Nephron progenitor cell (in vitro differentiated cells): ENCODE results near the gene LCORL.
A peak's percentile ranks its signal among the peaks of the same experiment; 100 is the strongest.

ENCODE experiments used
- DNase-seq: peaks from one replicate; pipeline ENCODE4 v3.0.0; 2021
- H3K27ac Mint-ChIP-seq: 2 replicates; pipeline ENCODE4 v1.8.0; 2021; ENCODE audit warnings: mild to moderate bottlenecking, moderate library complexity, mixed read lengths
- H3K27me3 Mint-ChIP-seq: 2 replicates; pipeline ENCODE4 v1.8.0; 2021; ENCODE audit warnings: mild to moderate bottlenecking, low read depth, mixed read lengths; ENCODE audit not compliant: poor library complexity
- H3K36me3 Mint-ChIP-seq: 2 replicates; pipeline ENCODE4 v1.8.0; 2021; ENCODE audit warnings: low read depth, mixed read lengths
- H3K4me1 Mint-ChIP-seq: 2 replicates; pipeline ENCODE4 v1.8.0; 2021; ENCODE audit warnings: mixed read lengths
- H3K4me3 Mint-ChIP-seq: 2 replicates; pipeline ENCODE4 v1.8.0; 2021; ENCODE audit warnings: mild to moderate bottlenecking, moderate library complexity, mixed read lengths
- H3K9me3 Mint-ChIP-seq: 2 replicates; pipeline ENCODE4 v1.8.0; 2021; ENCODE audit warnings: mild to moderate bottlenecking, moderate library complexity, mixed read lengths
- TF ChIP-seq, protein P1 (sequence below): fragments of 200-600 bp; sonication (generic); IDR thresholded peaks from 2 replicates; pipeline ENCODE4 v1.5.0; 2021; ENCODE audit warnings: antibody characterized with exemption

Gene LCORL

DNA sequence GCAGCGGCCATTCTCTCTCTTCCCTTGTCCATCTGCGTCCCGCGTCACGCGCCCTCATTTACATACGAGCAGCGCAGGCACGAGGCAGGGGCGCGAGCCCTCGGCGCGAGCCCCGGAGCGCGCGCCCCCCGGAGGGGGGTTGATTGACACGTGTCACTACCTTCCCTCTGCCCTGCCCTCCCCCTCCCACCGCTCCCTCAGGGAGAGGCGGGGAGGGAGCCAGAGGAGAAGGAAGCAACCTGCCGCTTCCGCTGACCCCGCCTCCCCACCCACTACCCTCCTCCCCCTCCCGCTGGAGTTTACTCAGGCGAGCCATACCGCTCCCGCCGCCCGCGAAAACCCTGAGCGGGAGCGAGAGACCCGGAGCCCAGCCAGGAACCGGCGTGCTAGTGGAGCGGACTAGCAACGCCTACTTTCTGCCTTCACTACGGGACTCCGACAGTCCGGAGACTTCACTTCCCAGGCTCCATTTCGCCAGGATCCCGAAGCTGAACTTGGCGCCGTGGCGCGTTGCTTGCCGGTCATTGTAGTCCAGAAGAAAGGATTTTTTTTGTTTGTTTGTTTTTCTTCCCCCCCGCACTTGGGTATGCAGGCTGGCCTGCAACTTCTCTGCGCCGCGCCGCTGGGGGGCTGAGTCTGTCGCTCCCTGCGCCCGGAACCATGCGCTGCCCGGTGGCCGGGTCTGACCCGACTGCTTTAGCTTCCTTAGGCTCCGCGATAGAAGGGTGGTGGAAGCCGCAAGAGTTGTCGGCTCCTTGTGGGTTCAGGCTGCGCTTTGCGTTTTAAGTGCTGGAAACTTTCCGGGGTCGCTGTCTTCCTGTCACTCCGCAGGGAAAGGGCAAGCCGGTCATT is at the start of gene LCORL:
TSS of gene LCORL (minus strand) at position 36 of the 852 bp plus-strand sequence. CDS start at position 32, 4 bp downstream.
- H3K27me3 Mint-ChIP-seq = peaks cover 35% of the 10 kb centered on the region
- peak within 1 kb of the TSS; percentile 96 for H3K4me3 Mint-ChIP-seq
- H3K4me1 Mint-ChIP-seq = peaks cover 30% of the 10 kb centered on the region
- H3K9me3 Mint-ChIP-seq = no peaks in the 10 kb centered on the region
- peak within 1 kb of the TSS; percentile 97 for H3K27ac Mint-ChIP-seq
- DNase-seq = peak; percentile 91
- peaks cover 8% of the 10 kb centered on the region for H3K36me3 Mint-ChIP-seq
- TF ChIP-seq, protein P1, sequence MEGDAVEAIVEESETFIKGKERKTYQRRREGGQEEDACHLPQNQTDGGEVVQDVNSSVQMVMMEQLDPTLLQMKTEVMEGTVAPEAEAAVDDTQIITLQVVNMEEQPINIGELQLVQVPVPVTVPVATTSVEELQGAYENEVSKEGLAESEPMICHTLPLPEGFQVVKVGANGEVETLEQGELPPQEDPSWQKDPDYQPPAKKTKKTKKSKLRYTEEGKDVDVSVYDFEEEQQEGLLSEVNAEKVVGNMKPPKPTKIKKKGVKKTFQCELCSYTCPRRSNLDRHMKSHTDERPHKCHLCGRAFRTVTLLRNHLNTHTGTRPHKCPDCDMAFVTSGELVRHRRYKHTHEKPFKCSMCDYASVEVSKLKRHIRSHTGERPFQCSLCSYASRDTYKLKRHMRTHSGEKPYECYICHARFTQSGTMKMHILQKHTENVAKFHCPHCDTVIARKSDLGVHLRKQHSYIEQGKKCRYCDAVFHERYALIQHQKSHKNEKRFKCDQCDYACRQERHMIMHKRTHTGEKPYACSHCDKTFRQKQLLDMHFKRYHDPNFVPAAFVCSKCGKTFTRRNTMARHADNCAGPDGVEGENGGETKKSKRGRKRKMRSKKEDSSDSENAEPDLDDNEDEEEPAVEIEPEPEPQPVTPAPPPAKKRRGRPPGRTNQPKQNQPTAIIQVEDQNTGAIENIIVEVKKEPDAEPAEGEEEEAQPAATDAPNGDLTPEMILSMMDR = no peak

GRCh38 chr4:18069810-18070209 is 48.3 kb upstream of the LCORL start:
- no peaks in the 10 kb centered on the region for H3K9me3 Mint-ChIP-seq
- TF ChIP-seq, protein P1 = no peak
- peaks cover 6% of the 10 kb centered on the region for H3K27me3 Mint-ChIP-seq
- no peaks in the 10 kb centered on the region for H3K36me3 Mint-ChIP-seq
- peaks cover 6% of the 10 kb centered on the region for H3K4me1 Mint-ChIP-seq
- no peak for DNase-seq
- no peak overlapping the region for H3K27ac Mint-ChIP-seq
- no peak overlapping the region for H3K4me3 Mint-ChIP-seq

- peaks cover 22% of the 10 kb centered on the region for H3K9me3 Mint-ChIP-seq
- H3K27me3 Mint-ChIP-seq = peaks cover 6% of the 10 kb centered on the region
- H3K36me3 Mint-ChIP-seq = no peaks in the 10 kb centered on the region
- H3K4me3 Mint-ChIP-seq = no peak overlapping the region
- no peak overlapping the region for H3K27ac Mint-ChIP-seq
- H3K4me1 Mint-ChIP-seq = peaks cover 6% of the 10 kb centered on the region
- TF ChIP-seq, protein P1 = no peak
- DNase-seq = no peak
These were observed 45.5 kb upstream of the LCORL start for GRCh38 chr4:18067031-18067430.

- Mint-ChIP-seq H3K27ac (no peak overlapping the region), H3K4me1 (no peaks in the 10 kb centered on the region), H3K4me3 (no peak overlapping the region), H3K36me3 (no peaks in the 10 kb centered on the region), H3K27me3 (no peaks in the 10 kb centered on the region), H3K9me3 (peaks cover 22% of the 10 kb centered on the region)
- DNase-seq = no peak
- TF ChIP-seq, protein P1 = no peak
These were observed 41.5 kb upstream of the LCORL start for GRCh38 chr4:18063079-18063478.

DNA sequence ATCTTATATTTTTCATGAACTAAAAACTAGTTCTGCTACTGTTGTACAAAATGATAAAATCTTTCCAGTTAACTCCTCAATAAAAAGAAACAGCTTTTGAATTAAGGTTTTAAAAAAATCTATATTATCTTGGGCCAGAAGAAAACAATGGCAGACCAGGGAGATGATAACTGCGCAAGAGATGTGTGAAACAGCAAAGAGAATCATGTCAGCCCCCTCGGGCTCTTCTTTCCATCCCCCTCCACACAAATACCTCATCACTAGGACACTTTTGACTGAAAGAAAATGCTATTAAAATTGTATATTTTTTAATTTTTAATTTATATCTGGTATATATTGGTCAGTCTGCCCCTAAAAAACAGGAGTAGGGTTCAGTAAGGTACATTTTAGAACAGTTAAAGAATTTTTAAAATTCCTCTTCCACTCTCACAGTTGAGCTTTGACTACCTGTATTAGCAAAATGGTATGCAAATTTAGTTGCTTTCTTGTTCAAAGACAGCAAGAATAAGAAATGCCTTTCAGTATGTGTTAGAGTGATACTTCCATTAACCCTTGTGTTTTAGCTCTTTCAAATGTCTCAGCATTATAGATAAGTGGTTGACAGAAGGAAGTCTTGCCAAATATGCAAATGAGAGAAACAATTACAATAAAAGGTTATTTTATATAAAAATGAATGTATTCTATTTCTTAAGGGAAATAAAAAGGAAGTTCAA is 36.4 kb upstream of the LCORL start:
- Mint-ChIP-seq H3K9me3 (peaks cover 5% of the 10 kb centered on the region), H3K4me1 (no peaks in the 10 kb centered on the region), H3K36me3 (no peaks in the 10 kb centered on the region), H3K27ac (no peak overlapping the region), H3K27me3 (peaks cover 7% of the 10 kb centered on the region), H3K4me3 (no peak overlapping the region)
- no peak for DNase-seq
- TF ChIP-seq, protein P1 = no peak
